ENCODE measurements around the gene NR3C1.

DNA sequence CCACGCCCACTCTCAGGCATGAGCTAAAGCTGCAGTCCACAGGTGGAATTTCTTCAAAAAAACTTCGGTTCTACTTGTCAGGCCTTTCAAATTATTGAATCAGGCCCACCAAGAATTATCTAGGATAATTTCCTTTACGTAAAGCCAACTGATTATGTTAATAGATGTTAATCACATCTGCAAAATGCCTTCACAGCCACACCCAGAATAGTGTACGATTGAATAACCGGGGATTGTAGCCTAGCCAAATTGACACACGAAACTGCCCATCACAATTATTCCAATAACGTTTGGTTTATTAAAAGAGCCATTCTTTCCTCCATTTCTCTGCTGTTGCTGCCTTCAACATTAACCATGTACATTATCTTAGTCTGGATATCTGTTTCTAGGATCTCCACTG is 148.7 kb downstream of the NR3C1 start:
- TF ChIP-seq EZH2 (IDR thresholded peaks at IDR 0.05) (no peak), CTCF (IDR thresholded peaks at IDR 0.05 in 2 of 3, conservative IDR thresholded peaks at IDR 0.05 in 1 of 3; ENCODE audit: borderline replicate concordance in 1 of 3, insufficient read depth in 1 of 3, low read depth in 2 of 3, low read length in 2 of 3) (no peak), ATF3 (IDR thresholded peaks at IDR 0.05) (no peak), EZH2phosphoT487 (IDR thresholded peaks at IDR 0.05; ENCODE audit: borderline replicate concordance) (no peak), ZNF274 (IDR thresholded peaks at IDR 0.05; ENCODE audit: low read depth, low read length) (no peak), YY1 (IDR thresholded peaks at IDR 0.05; ENCODE audit: extremely low read depth, insufficient replicate concordance, low read depth, low read length) (no peak), POLR2AphosphoS5 (IDR thresholded peaks at IDR 0.05; ENCODE audit: low read depth, low read length) (no peak)
- TF ChIP-seq, protein P1, sequence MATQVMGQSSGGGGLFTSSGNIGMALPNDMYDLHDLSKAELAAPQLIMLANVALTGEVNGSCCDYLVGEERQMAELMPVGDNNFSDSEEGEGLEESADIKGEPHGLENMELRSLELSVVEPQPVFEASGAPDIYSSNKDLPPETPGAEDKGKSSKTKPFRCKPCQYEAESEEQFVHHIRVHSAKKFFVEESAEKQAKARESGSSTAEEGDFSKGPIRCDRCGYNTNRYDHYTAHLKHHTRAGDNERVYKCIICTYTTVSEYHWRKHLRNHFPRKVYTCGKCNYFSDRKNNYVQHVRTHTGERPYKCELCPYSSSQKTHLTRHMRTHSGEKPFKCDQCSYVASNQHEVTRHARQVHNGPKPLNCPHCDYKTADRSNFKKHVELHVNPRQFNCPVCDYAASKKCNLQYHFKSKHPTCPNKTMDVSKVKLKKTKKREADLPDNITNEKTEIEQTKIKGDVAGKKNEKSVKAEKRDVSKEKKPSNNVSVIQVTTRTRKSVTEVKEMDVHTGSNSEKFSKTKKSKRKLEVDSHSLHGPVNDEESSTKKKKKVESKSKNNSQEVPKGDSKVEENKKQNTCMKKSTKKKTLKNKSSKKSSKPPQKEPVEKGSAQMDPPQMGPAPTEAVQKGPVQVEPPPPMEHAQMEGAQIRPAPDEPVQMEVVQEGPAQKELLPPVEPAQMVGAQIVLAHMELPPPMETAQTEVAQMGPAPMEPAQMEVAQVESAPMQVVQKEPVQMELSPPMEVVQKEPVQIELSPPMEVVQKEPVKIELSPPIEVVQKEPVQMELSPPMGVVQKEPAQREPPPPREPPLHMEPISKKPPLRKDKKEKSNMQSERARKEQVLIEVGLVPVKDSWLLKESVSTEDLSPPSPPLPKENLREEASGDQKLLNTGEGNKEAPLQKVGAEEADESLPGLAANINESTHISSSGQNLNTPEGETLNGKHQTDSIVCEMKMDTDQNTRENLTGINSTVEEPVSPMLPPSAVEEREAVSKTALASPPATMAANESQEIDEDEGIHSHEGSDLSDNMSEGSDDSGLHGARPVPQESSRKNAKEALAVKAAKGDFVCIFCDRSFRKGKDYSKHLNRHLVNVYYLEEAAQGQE (IDR thresholded peaks at IDR 0.05; ENCODE audit: low read depth): no peak

Measured in HCT116 (cell line).